Endothelial cell of umbilical vein (primary cell): ENCODE measurements around the gene LCE3B. TPM values are rescaled to one million over a fixed set of nuclear protein-coding genes. Genes with fewer than 3 reads are reported as not detected.

Experiments used
- BruUV-seq: library from RNA; stranded (reverse); fragments of 400-500 nt; replicated peaks from 2 replicates; lab custom pipeline; 2021; lab: Mats Ljungman, UMichigan
- CTCF ChIA-PET: fragments of 300-600, 350-600 bp; sonication (Branson Sonifier 250); formaldehyde crosslinking; loops from one replicate; lab custom pipeline; 2021; ENCODE audit warnings: antibody characterized with exemption, inconsistent platforms; lab: Charles Lee
- POLR2A ChIA-PET: fragments of 300-600, 350-600 bp; sonication (Branson Sonifier 250); formaldehyde crosslinking; loops from one replicate; lab custom pipeline; 2021; ENCODE audit warnings: antibody characterized with exemption, inconsistent platforms; lab: Charles Lee
- DNase-seq: peaks from one replicate; pipeline ENCODE4 v3.0.0-alpha.2; 2011; ENCODE audit warnings: low read depth, low spot score
- FAIRE-seq: peaks from 2 replicates; lab custom pipeline; 2011; peaks lifted over from hg19 to GRCh38; lab: Jason Lieb, UNC
- H2AFZ ChIP-seq: 2 replicates; pipeline ENCODE4 v1.6.0; 2012; ENCODE audit warnings: low read depth, low read length, control low read depth, inconsistent platforms
- H3K27ac ChIP-seq: 2 replicates; pipeline ENCODE4 v1.5.1; 2011; ENCODE audit warnings: low read depth, mild to moderate bottlenecking, control low read depth, low read length, moderate library complexity; ENCODE audit not compliant: insufficient read depth
- H3K27me3 ChIP-seq, 2 experiments: 2 replicates each; pipeline versions ENCODE4 v1.6.0 to v1.6.1; 2011; ENCODE audit warnings: low read length in 2 of 2, mixed read lengths in 1 of 2; ENCODE audit not compliant: control insufficient read depth in 2 of 2, insufficient read depth in 2 of 2
- H3K36me3 ChIP-seq, 2 experiments: 2 replicates in 1 of 2; 3 replicates in 1 of 2; pipeline ENCODE4 v1.5.1; 2011; ENCODE audit warnings: low read length in 2 of 2, mild to moderate bottlenecking in 1 of 2, moderate library complexity in 1 of 2; ENCODE audit not compliant: control insufficient read depth in 2 of 2, insufficient read depth in 2 of 2; ENCODE audit errors: extremely low read depth in 1 of 2
- H3K4me1 ChIP-seq: 3 replicates; pipeline ENCODE4 v1.5.1; 2011; ENCODE audit warnings: mild to moderate bottlenecking, low read length; ENCODE audit not compliant: control insufficient read depth, insufficient read depth; ENCODE audit errors: extremely low read depth
- H3K4me2 ChIP-seq: 2 replicates; pipeline ENCODE4 v1.6.1; 2011; ENCODE audit warnings: low read length, control low read depth, mixed read lengths; ENCODE audit not compliant: insufficient read depth
- H3K4me3 ChIP-seq, 3 experiments: fragments of 200-600 bp in 1 of 3; sonication (generic), shearing (Covaris generic) in 1 of 3; replicated peaks in 1 of 3; 2 replicates each; pipeline ENCODE4 v1.5.1; 2011 to 2016; ENCODE audit warnings: control low read depth in 3 of 3, low read length in 3 of 3, mild to moderate bottlenecking in 2 of 3, inconsistent platforms in 1 of 3, low read depth in 1 of 3, moderate library complexity in 1 of 3; ENCODE audit not compliant: insufficient read depth in 1 of 3
- H3K79me2 ChIP-seq: 2 replicates; pipeline ENCODE4 v1.6.0; 2012; ENCODE audit warnings: low read length, inconsistent platforms; ENCODE audit not compliant: control insufficient read depth, insufficient read depth
- H3K9ac ChIP-seq: replicated peaks from 2 replicates; pipeline ENCODE3; 2011; ENCODE audit warnings: low read length, control low read depth; ENCODE audit not compliant: insufficient read depth; ENCODE audit errors: extremely low read depth
- H3K9me1 ChIP-seq: replicated peaks from 3 replicates; pipeline ENCODE4 v1.6.0; 2011; ENCODE audit warnings: mild to moderate bottlenecking, low read length; ENCODE audit not compliant: control insufficient read depth, insufficient read depth; ENCODE audit errors: extremely low read depth
- H3K9me3 ChIP-seq: replicated peaks from 2 replicates; pipeline ENCODE4 v1.5.1; 2012; ENCODE audit warnings: low read length, inconsistent platforms; ENCODE audit not compliant: control insufficient read depth, insufficient read depth
- H4K20me1 ChIP-seq: replicated peaks from 2 replicates; pipeline ENCODE3; 2011; ENCODE audit warnings: mild to moderate bottlenecking, low read length; ENCODE audit not compliant: control insufficient read depth, insufficient read depth; ENCODE audit errors: extremely low read depth
- CTCF ChIP-seq, 2 donors: IDR thresholded peaks; 1 replicate in 1 of 2; 2 replicates in 1 of 2; pipeline ENCODE4 v1.5.1; 2011; ENCODE audit warnings: low read length in 2 of 2, mild to moderate bottlenecking in 2 of 2, moderate library complexity in 2 of 2, control low read depth in 1 of 2, inconsistent platforms in 1 of 2, low read depth in 1 of 2; ENCODE audit not compliant: insufficient read depth in 1 of 2; ENCODE audit errors: extremely low read depth in 1 of 2
- EZH2 ChIP-seq: IDR thresholded peaks from 2 replicates; pipeline ENCODE4 v1.6.1; 2012; ENCODE audit warnings: borderline replicate concordance, low read depth, mild to moderate bottlenecking, moderate library complexity, low read length, inconsistent platforms; ENCODE audit not compliant: severe bottlenecking
- FOS ChIP-seq: IDR thresholded peaks from 2 replicates; pipeline ENCODE4 v1.6.1; 2011; ENCODE audit warnings: mild to moderate bottlenecking, low read length, moderate library complexity, borderline replicate concordance; ENCODE audit not compliant: insufficient read depth
- GATA2 ChIP-seq: IDR thresholded peaks from 2 replicates; pipeline ENCODE4 v1.7.0; 2011; ENCODE audit warnings: low read depth, mild to moderate bottlenecking, moderate library complexity, mixed read lengths, low read length; ENCODE audit not compliant: insufficient read length, insufficient read depth
- JUN ChIP-seq: IDR thresholded peaks from 2 replicates; pipeline ENCODE4 v1.6.1; 2011; ENCODE audit warnings: borderline replicate concordance, low read depth; ENCODE audit not compliant: insufficient read length, insufficient read depth
- MYC ChIP-seq: IDR thresholded peaks from one replicate; pipeline ENCODE4 v1.6.1; 2011; ENCODE audit warnings: mild to moderate bottlenecking, low read depth, low read length
- POLR2A ChIP-seq: IDR thresholded peaks from 2 replicates; pipeline ENCODE4 v1.6.1; 2012; ENCODE audit warnings: low read depth, mild to moderate bottlenecking, control low read depth, low read length
- POLR2AphosphoS5 ChIP-seq: IDR thresholded peaks from 2 replicates; pipeline ENCODE4 v1.6.1; 2012; ENCODE audit warnings: low read depth, mild to moderate bottlenecking, control low read depth, low read length, moderate library complexity; ENCODE audit not compliant: insufficient read depth
- dilution Hi-C: fragments of 300-500 bp; cut with MboI; formaldehyde crosslinking; loops from one replicate; pipeline ENCODE4 v1.15.0; 2019; ENCODE audit warnings: low sequenced_read_pairs; ENCODE audit not compliant: extremely low pct_ligation_motif_present
- intact Hi-C: fragments of 100-400 bp; cut with micrococcal nuclease; formaldehyde crosslinking; loops from one replicate; pipeline ENCODE4 v1.10.0; 2022
- polyA plus RNA-seq, 4 experiments: library from polyadenylated mRNA; depleted of rRNA in 3 of 4; stranded (reverse) in 3 of 4; unstranded in 1 of 4; fragments of >200 nt; gene quantifications; 2 replicates each; pipeline versions ENCODE4 v1.2.1 to v1.2.3, GENCODE V29; 2011 to 2012; ENCODE audit warnings: missing spikeins in 1 of 4
- total RNA-seq: library from RNA; stranded (reverse); gene quantifications from 2 replicates; pipeline ENCODE4 v1.2.3, GENCODE V29; 2021
- TF ChIP-seq, protein P1 (sequence below): IDR thresholded peaks from 2 replicates; pipeline ENCODE4 v1.6.1; 2011; ENCODE audit not compliant: insufficient read depth, insufficient read length

LCE3B gene
- total and polyA plus RNA-seq, 2 donors (not counting 3 experiments of a cell fraction or from before 2014, with no cell fraction given) = not detected

- Histone ChIP-seq H4K20me1 (no peaks in the 10 kb centered on the region), H2AFZ (no peak overlapping the region), H3K4me3 (no peak overlapping the region), H3K9me1 (no peaks in the 10 kb centered on the region), H3K27me3 (no peaks in the 10 kb centered on the region), H3K9ac (no peak overlapping the region), H3K9me3 (no peaks in the 10 kb centered on the region), H3K36me3 (no peaks in the 10 kb centered on the region), H3K27ac (no peak overlapping the region), H3K4me1 (no peaks in the 10 kb centered on the region), H3K79me2 (no peaks in the 10 kb centered on the region), H3K4me2 (no peak overlapping the region)
- ChIA-PET POLR2A (no interaction called here), CTCF (no interaction called here)
- DNase-seq (no peak), FAIRE-seq (no peak)
- dilution Hi-C loops = no loop called here
- BruUV-seq = no TSS peak
- TF ChIP-seq MYC (no peak), POLR2AphosphoS5 (no peak), EZH2 (no peak), JUN (no peak), FOS (no peak), CTCF (IDR thresholded peaks at IDR 0.05; ENCODE audit: extremely low read depth in 1 of 2, insufficient read depth in 1 of 2, low read depth in 1 of 2, low read length in 2 of 2) (no peak), GATA2 (no peak), POLR2A (no peak)
- TF ChIP-seq, protein P1, sequence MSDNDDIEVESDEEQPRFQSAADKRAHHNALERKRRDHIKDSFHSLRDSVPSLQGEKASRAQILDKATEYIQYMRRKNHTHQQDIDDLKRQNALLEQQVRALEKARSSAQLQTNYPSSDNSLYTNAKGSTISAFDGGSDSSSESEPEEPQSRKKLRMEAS = no peak
- intact Hi-C loops = no loop called here
Observed at GRCh38 chr1:152646656-152647055, 33.0 kb downstream of the LCE3B start.
